GM18867 (cell line): Measurements from ENCODE around the gene TRAPPC6A.

Source experiments
- ATAC-seq: cut with Tn5 transposase; IDR thresholded peaks from one replicate; pipeline ENCODE4 v1.9.1; 2021; ENCODE audit warnings: mild to moderate bottlenecking, moderate library complexity; ENCODE audit not compliant: unreplicated experiment

Gene TRAPPC6A

GRCh38 chr19:45163751-45164460 is 14.1 kb downstream of the TRAPPC6A start:
- no peak for ATAC-seq

GRCh38 chr19:45163156-45163555 is 14.9 kb downstream of the TRAPPC6A start:
- ATAC-seq: no peak

- ATAC-seq: no peak
Measured at GRCh38 chr19:45162608-45163143, 15.4 kb downstream of the TRAPPC6A start.

GRCh38 chr19:45161738-45162607 is 16.1 kb downstream of the TRAPPC6A start:
- no peak for ATAC-seq

GRCh38 chr19:45160870-45161737 is 16.9 kb downstream of the TRAPPC6A start, which contains the start of gene NKPD1:
Gene NKPD1, minus strand, starts transcription at chr19:45160982. Its CDS starts 832 bp downstream, at chr19:45160150.
- ATAC-seq: no peak

- no peak for ATAC-seq
Measured at GRCh38 chr19:45159971-45160324, 18.1 kb downstream of the TRAPPC6A start.

GRCh38 chr19:45159210-45159970 is 18.6 kb downstream of the TRAPPC6A start:
- ATAC-seq: no peak

- ATAC-seq: no peak
Measured at GRCh38 chr19:45158503-45159209, 19.4 kb downstream of the TRAPPC6A start.

- no peak for ATAC-seq
Measured at GRCh38 chr19:45156751-45157150, 21.3 kb downstream of the TRAPPC6A start.

GRCh38 chr19:45156011-45156630 is 21.9 kb downstream of the TRAPPC6A start:
- ATAC-seq: no peak

GRCh38 chr19:45154064-45154827 is 23.8 kb downstream of the TRAPPC6A start:
- ATAC-seq: no peak

GRCh38 chr19:45153339-45154063 is 24.5 kb downstream of the TRAPPC6A start:
- ATAC-seq: no peak

GRCh38 chr19:45152504-45153338 is 25.3 kb downstream of the TRAPPC6A start:
- ATAC-seq: no peak

- ATAC-seq: no peak
Measured at GRCh38 chr19:45151821-45152503, 26.1 kb downstream of the TRAPPC6A start.

- no peak for ATAC-seq
Measured at GRCh38 chr19:45151320-45151719, 26.7 kb downstream of the TRAPPC6A start.

GRCh38 chr19:45150751-45151281 is 27.2 kb downstream of the TRAPPC6A start:
- ATAC-seq: no peak
